Activated gamma-delta T cell (primary cell): ENCODE results near the gene RAMACL.
"Not testable (repeated sequence)": the region's sequence is repeated elsewhere in the genome, so short reads cannot be mapped to it uniquely, and the experiment has no call there.

Experiments
- DNase-seq: peaks from one replicate; lab custom pipeline; 2025; lab: John Stamatoyannopoulos, UW

RAMACL gene

DNA sequence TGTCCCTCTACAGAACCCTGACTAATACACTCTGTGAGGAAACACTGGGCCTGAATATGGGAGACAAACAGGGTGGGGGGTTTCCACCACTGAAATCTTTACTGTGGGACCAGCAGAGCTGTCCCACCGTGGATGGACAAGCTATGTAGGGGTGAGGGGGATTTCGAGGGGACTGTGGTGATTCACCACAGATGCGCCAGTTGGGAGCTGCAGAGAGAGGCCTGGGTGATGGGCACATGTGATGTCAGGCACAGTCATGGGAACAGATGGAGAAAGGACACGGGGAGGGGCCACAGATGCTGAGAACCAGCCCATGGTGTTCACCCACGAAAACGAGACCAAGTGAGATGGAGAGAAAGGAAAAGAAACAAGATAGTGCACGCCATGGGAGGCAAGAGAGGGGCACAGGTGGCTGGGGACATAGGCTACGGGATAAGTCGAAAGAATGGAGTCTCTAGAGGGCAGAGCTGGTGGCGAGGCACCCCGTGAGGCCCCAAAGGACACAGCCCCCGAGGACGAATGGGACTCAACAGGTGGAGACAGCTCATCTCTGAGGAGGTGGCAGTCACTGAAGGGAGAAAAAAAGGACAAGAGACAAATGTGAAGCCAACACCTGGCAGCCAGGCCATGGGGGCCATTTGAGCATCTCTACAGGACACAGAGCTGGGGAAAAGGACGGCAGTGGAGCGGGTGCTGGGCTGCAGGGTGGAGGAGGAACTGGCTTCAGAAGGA is 10.5 kb upstream of the RAMACL start:
- DNase-seq: no peak

DNA sequence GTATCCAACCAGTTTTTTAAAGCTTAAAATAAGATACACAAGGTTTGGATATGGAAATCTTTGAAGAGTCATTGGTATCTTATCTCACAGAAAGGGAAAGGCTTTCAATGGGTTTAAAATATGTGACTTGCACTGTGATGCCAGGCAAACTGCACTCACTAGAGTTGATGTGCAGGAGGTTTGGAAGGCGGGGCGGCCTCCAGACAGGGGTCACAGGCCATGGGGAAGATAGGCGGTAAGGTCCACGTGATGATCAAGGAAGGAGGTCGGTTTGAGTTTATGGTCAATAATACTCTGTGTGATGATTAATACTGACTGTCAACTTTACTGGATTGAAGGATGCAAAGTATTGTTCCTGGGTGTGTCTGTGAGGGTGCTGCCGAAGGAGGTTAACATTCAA is 9.5 kb upstream of the RAMACL start:
- DNase-seq: no peak

DNA sequence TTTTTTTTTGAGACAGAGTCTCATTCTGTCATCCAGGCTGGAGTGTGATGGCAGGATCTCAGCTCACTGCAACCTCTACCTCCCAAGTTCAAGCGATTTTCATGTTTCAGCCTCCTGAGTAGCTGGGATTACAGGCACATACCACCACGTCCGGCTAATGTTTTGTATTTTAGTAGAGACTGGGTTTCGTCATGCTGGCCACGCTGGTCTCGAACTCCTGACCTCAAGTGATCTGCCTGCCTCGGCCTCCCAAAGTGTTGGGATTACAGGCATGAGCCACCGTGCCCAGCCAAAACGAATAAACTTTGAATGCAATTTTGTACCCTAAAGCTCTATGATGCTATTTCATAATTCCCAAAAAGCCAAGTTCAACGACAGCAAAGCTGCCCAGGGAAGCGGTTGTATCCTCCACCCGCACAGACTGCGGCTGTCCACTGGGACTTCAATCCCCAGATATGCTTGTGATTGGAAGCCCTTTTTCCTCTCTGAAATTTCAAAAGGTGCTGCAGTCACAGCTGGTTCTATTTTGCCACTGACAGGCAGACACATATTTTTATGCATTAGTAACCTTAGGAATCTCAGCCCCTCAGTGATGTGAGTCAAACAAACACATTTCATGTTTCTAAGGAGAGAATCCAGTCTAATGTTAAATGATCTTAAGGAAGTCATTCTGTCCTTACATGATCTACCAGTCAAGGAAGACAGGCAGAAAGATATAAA is 8.7 kb upstream of the RAMACL start:
- DNase-seq: no peak

DNA sequence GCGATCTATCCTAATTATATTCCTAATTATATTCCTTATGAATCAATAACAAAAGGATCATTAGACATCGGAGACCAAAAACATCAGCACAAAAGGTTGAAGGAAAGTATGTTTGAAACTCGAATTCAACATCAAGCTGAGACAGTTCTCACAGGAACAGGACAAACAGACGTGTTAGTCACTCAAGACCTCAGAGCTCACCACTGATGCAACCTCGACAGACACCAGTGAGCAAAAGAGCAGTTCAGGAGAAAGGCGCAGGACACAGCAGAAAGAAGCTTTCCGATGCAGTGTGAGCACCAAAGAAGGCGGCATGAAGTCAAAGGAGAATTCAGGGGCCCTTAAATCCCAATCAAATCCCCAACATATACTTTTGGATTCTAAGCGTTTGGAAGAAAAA is 6.3 kb upstream of the RAMACL start:
- no peak for DNase-seq

DNA sequence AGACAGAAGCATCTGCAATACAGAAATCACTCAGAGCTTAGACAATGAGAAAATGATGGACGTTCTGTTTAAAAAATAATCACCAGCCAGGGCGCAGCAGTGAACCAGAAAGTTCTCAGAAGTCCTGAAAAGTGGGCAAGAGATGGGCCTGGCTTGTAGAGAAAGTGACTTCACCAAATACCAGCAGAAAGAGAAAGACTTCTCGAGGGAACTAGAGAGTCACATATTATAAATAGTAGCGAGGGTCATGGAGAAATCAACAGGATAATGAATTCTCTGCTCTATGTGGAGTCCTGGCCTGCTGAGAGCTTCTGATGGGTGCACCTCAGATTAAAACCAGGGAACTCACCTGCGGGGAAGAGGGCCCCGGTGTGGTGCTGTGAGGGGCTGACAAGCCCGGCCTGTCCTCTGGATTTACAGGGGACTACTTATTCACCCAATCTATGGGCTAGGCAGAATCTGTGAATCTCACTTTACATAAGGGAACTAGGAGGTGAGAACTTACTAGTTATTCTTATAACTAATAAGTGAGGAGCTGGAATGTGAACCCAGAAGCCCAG is 5.6 kb upstream of the RAMACL start:
- DNase-seq: no peak

DNA sequence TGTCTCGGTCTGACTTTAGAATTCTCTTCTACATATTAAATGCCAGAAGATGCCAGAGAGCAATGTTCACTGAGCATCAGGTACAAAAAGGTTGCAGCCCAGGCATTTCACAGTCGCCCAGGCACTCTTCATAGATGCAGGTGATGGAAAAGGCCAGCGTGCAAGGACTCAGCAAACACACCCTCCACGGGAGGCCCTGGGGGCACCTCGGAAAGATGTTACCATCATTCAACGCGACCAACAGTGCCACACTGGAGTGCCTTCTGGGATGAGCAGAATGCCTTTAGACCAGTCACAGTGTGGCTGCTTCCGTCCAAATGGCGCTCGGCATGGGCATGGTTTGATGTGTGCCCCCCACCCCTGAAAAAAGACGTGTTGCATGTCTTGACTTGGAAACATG is 4.5 kb upstream of the RAMACL start:
- DNase-seq: no peak

DNA sequence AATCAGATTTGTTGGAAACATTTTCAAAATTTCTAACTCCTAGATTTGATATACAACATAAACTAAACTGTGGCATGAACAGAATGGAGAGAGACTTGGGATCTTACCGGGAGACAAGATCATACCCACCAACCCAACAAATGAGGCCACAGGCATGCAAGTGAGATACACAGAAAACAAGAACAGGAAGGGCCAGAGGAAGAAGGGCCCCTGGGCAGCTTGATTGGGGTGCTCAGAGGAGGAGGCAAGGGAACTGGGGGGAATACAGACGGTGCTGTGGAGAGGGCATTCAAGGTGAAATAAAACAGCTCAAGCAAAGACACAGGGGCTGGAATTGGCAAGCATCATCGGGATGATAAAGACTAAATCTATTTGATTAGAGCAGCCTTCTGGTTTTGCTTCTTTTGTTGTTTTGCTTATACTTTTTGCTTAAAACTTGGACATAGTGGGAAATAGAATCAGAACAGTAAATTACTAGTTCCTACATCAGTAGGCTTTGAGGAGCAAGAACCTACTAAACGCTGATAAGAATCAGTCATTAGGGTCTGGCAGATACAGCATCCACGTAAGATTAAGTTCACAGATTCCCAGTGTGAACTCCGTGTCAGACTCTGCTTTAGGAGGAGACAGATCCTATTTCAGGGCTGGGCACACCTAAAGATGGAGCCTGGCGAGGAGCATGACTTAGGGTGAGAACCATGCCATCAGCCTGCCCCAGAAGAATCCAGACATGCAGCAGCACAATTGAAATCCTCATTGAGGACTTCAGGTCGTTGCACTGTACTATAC is 3.5 kb upstream of the RAMACL start:
- DNase-seq: no peak

DNA sequence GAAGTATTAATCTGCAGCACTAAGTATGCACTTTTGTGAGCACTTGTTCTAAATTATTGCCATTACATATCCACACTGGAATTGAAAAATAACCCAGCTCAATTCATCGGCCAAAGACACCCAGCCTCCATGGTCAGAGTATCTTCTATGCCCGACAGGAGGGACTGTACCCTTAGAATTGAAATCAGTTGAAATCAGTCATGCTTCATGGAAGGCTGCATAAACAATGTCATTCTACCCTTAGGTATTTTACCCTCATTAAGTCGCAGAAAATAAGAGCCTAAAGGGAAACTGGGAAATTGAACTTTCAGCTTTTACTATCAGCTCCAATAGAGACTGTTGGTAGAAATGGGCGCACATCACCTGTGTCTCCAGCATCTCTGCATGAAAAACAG is 2.9 kb upstream of the RAMACL start:
- DNase-seq: no peak

DNA sequence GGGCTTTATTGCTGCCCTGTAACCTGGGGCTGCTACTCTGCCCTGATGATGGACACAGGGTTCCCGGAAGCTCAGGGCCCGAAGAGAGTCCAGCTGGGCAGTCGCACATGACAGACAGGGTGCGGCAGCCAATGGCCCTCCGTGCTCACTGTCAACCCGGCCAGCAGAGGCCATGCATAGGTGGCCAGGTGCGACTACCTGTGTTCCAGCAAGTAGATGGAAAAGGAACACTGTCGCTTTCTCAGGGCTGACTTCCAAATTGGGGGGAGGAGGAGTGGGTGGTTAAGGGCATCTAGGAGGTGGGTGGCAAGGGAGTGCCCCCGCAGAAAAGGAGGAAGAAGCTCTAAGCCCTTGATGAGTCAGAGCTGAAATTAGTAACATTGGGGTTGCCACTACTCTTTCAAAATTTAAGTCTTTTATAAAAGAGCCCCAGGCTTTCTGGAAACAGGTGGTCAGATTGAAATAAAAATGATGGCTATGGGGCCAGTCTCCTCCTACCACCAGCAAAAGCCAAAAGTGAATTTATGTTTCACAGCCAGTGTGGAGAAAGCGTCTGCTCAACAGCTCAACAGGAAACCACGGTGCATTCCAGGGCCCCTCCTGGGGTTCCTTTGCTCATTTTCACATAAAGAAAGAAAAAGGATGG is 2.3 kb upstream of the RAMACL start:
- DNase-seq: no peak

DNA sequence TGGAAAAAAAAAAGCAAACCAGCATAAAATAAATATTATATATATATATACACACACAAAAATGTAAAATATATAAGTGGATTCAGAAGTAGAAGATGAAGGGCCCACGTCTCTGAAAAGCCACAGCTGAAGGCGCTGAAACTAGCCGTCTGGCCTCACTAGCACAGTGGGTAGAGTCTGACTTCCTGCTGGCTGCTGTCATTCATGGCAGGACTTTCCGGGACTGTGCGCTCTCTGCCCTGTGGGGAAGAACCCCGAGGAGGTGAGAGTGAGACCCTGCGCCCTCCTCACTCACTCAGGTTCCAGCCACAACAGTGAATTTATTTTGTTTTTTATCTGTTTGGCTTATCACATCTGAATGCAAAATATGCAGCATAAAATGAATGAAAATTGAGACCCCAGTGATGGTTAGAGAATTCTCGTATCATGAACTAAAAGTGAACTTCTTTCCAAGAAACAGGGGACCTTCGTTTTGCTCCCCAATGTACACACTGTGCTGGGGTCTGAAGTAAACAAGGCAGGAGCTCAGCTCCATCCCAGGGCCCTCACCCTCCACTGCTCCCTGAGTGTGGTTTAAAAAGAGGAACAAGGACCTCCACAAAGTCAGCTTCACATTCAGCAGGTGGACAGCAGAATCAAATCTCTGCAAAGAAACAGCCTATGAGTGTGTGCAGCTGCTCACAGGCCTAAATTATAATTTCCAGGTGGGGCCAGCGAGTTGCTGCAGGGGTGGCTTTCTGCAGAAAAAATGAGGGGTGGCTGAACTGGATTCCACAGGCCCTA is 1.3 kb upstream of the RAMACL start:
- no peak for DNase-seq

DNA sequence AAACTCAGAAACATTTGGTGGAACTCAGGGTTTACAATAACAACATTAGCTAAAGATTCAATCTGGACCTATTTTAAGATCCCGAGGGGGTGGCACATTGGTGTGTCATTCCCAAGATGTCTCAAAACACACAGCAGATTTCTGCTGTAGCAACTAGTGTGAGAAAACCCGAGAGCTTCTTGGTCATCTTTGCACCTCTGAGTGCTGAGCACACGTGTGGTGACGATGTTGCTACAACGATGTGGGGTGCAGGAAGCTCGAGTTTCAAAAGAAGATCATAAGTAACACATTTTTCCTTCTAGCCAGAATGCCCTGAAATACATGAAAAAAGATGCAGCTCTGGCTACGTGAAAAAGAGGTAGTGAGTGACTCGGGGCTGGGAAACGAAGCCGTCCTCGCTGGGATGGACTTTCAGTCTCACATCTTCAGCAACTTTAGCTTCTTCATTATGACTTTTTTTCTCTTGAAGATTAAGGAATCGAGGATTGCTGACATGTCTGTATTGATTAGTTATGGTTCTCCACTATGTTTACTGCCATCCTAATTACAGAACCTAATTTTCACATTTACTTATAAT is 1.5 kb downstream of the RAMACL start:
- DNase-seq: no peak

DNA sequence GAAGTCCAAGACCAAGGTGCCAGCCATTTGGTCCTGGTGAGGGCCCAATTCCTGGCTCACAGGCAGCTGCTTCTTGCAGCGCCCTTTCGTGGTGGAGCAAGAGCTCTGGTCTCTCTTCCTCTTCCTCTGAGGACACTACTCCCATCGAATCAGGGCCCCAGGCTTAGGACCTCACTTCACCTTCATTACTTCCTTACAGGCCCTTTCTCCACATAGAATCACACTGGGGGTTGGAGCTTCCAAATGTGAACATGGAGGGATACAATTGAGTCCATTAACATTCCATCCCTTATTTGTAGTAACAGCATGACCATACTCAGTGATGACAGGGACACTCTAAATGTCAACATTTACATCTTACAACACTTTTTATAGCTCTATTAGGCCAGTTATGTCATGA is 2.3 kb downstream of the RAMACL start:
- no peak for DNase-seq

DNA sequence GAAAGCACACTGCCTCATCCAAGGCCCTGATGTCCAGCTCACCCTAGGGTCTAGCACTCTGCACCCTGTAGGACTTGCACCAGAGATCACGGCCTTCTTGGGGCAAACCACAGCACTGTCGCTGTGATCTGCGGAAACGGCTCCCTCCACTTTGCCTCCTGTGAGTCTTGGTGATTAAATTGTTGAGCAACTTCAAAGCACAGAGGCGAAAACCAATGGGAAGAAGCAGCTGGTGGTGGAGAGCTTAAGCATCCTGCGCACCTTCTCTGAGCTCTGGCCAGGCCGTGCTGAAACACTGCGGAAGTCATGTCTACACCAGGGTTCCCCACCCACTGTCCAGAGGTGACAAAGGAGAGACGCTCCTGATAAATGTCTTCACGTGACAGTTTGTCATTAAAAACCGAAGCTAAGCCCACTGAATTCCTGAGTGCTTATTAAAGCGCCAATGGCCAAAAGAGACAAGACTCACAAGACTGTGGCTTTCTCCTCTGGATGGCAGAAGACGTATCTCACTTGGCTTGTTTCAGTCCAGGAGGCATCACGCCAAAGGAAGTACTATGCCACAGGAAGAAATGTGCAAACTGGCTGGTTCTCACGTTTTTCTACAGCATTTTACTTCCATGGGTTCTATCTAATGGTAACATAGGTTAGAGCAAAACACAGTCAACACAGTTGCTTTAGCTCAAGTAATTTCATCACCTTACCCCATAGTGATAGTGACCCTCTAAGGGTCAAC is 3.1 kb downstream of the RAMACL start:
- no peak for DNase-seq

DNA sequence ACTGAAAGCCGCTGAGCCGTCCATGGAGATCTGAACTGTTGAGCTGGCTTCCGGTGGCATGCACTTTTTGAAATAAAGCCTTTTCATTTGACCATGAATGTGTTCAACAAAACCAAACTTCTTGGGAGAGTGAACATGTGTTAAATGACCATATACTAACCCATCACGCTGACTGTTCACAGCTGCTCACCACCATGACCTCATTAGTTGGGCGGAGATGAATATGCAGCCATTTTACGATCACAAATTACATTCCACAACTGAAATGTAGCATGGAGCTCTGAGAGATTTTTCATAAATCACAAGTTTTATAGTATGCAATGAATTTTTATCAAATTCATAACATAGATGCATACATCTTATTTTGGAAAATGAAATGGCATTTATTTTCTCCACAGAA is 4.2 kb downstream of the RAMACL start:
- no peak for DNase-seq

DNA sequence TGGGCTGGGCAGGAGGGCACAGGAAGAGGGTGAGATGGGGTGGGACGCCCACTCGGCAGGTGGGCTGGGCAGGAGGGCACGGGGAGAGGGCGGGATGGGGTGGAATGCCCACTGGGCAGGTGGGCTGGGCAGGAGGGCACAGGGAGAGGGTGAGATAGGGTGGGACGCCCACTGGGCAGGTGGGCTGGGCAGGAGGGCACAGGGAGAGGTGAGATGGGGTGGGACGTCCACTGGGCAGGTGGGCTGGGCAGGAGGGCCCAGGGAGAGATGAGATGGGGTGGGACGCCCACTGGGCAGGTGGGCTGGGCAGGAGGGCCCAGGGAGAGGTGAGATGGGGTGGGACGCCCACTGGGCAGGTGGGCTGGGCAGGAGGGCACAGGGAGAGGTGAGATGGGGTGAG is 4.7 kb downstream of the RAMACL start:
- DNase-seq: not testable (repeated sequence)

DNA sequence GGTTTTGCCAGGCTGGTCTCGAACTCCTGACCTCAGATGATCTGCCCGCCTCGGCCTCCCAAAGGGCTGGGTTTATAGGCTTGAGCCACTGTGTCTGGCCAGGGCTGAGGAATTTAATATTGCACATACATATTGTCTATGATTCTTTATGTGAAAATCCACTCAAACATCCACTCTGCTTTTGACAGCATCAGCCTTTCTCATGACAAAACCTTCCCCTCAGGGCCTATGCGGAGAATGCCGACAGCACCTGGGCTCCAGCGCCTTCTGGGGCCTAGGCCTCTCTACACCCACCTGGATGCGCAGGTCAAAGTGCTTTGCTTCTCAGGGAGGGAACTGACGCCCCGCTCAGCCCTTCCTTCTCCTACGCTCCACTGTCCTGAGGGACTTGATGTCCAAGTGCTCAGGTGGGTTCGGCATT is 5.4 kb downstream of the RAMACL start:
- no peak for DNase-seq

DNA sequence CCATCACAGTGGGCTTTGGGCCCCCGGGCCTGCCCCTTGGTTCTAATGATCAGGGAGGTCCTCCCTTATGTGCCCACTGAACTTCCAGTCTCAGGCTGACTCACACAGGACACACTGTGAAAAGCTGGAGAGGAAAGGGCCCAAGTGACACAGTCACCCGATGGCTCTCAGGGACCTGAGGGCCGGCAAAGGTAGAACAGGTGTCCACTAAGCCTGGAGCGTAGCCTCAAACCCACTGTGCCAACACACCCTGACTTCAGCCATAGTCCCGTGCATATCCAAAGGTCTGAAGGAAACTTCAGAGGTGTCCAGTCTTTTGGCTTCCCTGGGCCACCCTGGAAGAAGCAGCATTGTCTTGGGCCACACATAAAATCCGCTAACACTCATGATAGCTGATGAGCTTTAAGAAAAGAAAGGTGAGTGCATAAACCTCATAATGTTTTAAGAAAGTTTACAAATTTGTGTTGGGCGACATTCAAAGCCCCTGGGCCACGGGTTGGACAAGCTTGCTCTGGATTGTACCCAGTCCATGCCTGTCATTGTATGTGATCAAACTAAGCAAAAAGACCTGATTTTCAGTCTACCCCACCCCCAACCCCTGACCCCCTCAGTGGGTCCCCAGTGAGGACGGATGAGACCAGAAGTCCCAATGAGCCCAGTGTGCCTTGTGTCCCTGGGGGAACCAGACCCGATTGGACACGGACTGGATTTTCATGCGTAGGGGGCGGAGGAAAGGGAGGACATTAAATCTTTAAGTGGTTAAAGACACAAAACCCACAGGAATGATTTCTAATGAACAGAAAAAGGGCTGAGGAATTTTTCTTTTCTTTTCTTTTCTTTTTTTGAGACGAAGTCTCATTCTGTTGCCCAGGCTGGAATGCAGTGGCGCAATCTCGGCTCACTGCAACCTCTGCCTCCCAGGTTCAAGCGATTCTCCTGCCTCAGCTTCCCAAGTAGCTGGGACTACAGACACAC is 6.1 kb downstream of the RAMACL start:
- DNase-seq: no peak

DNA sequence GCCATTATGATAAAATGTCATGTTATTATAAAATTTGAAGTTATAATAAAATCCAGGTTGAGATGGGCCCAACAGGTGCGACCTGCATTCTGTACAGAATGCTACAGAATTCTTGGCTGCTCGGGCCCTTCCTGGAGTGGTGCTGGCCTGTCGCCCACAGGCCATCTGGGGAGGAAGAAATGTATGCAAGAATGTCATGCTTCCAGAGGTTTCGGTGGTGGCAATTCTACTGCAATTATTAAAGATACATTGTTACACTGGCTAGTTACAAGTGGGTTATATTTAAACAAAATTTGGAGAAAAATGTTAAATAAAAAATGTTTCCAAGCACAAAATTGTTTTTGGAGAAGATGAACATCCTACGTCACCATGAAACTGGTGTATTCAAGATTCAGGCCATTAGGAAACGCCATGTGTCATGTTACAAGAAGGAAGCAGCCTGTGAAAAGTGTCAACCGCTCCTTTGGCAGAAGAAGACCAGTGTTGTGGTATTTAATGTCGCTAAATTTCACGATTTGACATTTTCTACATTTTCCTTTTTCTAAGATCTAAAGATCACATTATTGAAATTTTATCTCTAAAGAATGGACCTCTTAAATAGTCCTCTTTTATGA is 7.1 kb downstream of the RAMACL start:
- DNase-seq: no peak
